HepG2 (cell line): Measurements from ENCODE around the gene FSCN2. TPM values are rescaled to one million over a fixed set of nuclear protein-coding genes. Genes with fewer than 3 reads are reported as not detected.

ENCODE experiments used
- CHCHD3 ChIP-seq: sonication (generic); formaldehyde crosslinking; IDR thresholded peaks from 2 replicates; pipeline ENCODE4 v1.8.0; 2022; ENCODE audit warnings: mild to moderate bottlenecking, missing genetic modification reagents, moderate library complexity
- EZH2 ChIP-seq: conservative IDR thresholded peaks from 2 replicates; pipeline ENCODE4 v1.6.1; 2012; ENCODE audit warnings: mild to moderate bottlenecking, low read depth, low read length, moderate library complexity
- HMG20B ChIP-seq: conservative IDR thresholded peaks from 2 replicates; pipeline ENCODE4 v1.6.1; 2016; ENCODE audit warnings: missing genetic modification reagents, missing compliant biosample characterization
- SKI ChIP-seq: fragments of 450-650 bp; IDR thresholded peaks from one replicate; pipeline ENCODE4 v1.6.1; 2018; ENCODE audit warnings: mild to moderate bottlenecking; ENCODE audit not compliant: partially characterized antibody
- SP1 ChIP-seq, 2 experiments: fragments of 450-650 bp in 1 of 2; sonication (generic) in 1 of 2; formaldehyde crosslinking in 1 of 2; IDR thresholded peaks; 2 replicates each; pipeline versions ENCODE4 v1.4.0 to v1.6.1; 2016 to 2020; ENCODE audit warnings: missing genetic modification reagents in 1 of 2
- STAT5B ChIP-seq: sonication (generic); formaldehyde crosslinking; IDR thresholded peaks from 2 replicates; pipeline ENCODE4 v1.4.0; 2020; ENCODE audit warnings: missing genetic modification reagents
- TGIF2 ChIP-seq: IDR thresholded peaks from 2 replicates; pipeline ENCODE4 v1.6.1; 2016; ENCODE audit warnings: control low read depth, missing compliant biosample characterization
- ZBTB38 ChIP-seq: sonication (generic); formaldehyde crosslinking; IDR thresholded peaks from 2 replicates; pipeline ENCODE4 v1.5.1; 2020; ENCODE audit warnings: mild to moderate bottlenecking, missing genetic modification reagents
- ZFP82 ChIP-seq: sonication (generic); formaldehyde crosslinking; IDR thresholded peaks from 2 replicates; pipeline ENCODE4 v1.5.1; 2020; ENCODE audit warnings: mild to moderate bottlenecking, missing genetic modification reagents, borderline replicate concordance
- ZFY ChIP-seq: sonication (generic); formaldehyde crosslinking; IDR thresholded peaks from 2 replicates; pipeline ENCODE4 v1.4.0; 2020; ENCODE audit warnings: missing genetic modification reagents
- ZNF317 ChIP-seq: sonication (generic); formaldehyde crosslinking; IDR thresholded peaks from 2 replicates; pipeline ENCODE4 v1.5.0; 2020; ENCODE audit warnings: mild to moderate bottlenecking, missing genetic modification reagents
- ZNF772 ChIP-seq: sonication (generic); formaldehyde crosslinking; IDR thresholded peaks from 2 replicates; pipeline ENCODE4 v1.5.0; 2020; ENCODE audit warnings: mild to moderate bottlenecking, missing genetic modification reagents
- ZNF777 ChIP-seq: sonication (generic); formaldehyde crosslinking; IDR thresholded peaks from 2 replicates; pipeline ENCODE4 v1.4.0; 2020; ENCODE audit warnings: missing genetic modification reagents
- polyA plus RNA-seq, 8 experiments: library from polyadenylated mRNA; depleted of rRNA in 3 of 8; stranded (reverse) in 7 of 8; unstranded in 1 of 8; fragments of >200 nt; fragmentation: Illumina TruSeq in 4 of 8; extraction: Trizol in 4 of 8; gene quantifications; 2 replicates each; pipeline versions ENCODE4 v1.2.1 to v1.2.3, GENCODE V29; 2011 to 2016; ENCODE audit warnings: low read depth in 4 of 8, missing spikeins in 1 of 8, mixed read lengths in 1 of 8; ENCODE audit not compliant: insufficient read depth in 1 of 8
- total RNA-seq, 5 experiments: library from RNA; depleted of rRNA; stranded (reverse); fragments of >200 nt; fragmentation: Illumina TruSeq; extraction: Trizol; gene quantifications; 2 replicates each; pipeline ENCODE4 v1.2.3, GENCODE V29; 2016; ENCODE audit warnings: low read depth in 1 of 5
- TF ChIP-seq, protein P1 (sequence below): sonication (generic); formaldehyde crosslinking; IDR thresholded peaks from 2 replicates; pipeline ENCODE4 v1.4.0; 2020; ENCODE audit warnings: mild to moderate bottlenecking, missing genetic modification reagents, borderline replicate concordance
- TF ChIP-seq, protein P2 (sequence below): sonication (generic); formaldehyde crosslinking; IDR thresholded peaks from 2 replicates; pipeline ENCODE4 v1.4.0; 2020; ENCODE audit warnings: missing genetic modification reagents, borderline replicate concordance
- TF ChIP-seq, protein P3 (sequence below): sonication (generic); formaldehyde crosslinking; IDR thresholded peaks from 2 replicates; pipeline ENCODE4 v1.8.1; 2023; ENCODE audit warnings: mild to moderate bottlenecking, missing genetic modification reagents, borderline replicate concordance

Gene FSCN2
- total and polyA plus RNA-seq, 2 of the 13 experiments (the other 11 are each of a cell fraction or from before 2014, with no cell fraction given): 0.09 TPM; not detected in 1

DNA sequence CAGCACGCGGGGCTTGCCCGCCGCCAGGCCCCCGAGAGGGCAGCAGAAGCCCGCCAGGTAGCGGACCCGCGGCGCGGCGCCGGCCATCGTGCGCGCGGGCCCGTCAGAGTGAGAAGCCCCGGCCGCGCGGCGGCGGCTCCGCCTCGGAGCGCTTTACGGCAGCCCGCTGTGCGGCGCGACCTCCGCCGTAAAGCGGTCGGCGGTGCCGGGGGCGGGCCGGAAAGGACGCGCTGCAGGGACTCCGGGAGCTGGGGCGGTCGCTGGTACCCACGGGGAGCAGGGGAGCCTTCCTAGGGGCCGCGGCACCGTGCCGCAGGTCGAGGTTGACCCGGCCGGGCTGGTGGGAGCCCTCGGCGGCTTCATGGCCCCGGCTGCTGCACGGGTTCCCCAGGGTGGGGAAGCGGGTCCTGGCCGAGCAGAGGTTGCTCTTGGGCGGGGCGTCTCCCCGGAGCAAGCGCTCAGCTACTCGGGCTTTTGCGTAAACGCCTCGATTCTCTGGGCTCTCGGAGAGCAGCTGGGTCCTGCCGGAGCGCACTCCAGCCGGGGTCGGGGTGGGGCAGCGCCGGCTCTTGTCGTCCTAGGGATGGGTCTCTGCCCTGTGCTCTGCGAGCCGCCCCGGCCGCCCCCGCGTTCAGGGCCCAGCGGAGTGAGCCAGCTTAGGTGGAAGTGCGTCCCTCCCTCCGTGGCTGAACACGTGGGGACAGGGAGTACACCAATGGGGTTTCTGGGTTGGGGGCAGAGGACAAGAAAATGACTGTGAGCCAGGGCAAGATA is 24.3 kb downstream of the FSCN2 start, which contains the start of gene FAAP100 (continued):
- TF ChIP-seq SKI: peak; percentile 28
- TF ChIP-seq, protein P1, sequence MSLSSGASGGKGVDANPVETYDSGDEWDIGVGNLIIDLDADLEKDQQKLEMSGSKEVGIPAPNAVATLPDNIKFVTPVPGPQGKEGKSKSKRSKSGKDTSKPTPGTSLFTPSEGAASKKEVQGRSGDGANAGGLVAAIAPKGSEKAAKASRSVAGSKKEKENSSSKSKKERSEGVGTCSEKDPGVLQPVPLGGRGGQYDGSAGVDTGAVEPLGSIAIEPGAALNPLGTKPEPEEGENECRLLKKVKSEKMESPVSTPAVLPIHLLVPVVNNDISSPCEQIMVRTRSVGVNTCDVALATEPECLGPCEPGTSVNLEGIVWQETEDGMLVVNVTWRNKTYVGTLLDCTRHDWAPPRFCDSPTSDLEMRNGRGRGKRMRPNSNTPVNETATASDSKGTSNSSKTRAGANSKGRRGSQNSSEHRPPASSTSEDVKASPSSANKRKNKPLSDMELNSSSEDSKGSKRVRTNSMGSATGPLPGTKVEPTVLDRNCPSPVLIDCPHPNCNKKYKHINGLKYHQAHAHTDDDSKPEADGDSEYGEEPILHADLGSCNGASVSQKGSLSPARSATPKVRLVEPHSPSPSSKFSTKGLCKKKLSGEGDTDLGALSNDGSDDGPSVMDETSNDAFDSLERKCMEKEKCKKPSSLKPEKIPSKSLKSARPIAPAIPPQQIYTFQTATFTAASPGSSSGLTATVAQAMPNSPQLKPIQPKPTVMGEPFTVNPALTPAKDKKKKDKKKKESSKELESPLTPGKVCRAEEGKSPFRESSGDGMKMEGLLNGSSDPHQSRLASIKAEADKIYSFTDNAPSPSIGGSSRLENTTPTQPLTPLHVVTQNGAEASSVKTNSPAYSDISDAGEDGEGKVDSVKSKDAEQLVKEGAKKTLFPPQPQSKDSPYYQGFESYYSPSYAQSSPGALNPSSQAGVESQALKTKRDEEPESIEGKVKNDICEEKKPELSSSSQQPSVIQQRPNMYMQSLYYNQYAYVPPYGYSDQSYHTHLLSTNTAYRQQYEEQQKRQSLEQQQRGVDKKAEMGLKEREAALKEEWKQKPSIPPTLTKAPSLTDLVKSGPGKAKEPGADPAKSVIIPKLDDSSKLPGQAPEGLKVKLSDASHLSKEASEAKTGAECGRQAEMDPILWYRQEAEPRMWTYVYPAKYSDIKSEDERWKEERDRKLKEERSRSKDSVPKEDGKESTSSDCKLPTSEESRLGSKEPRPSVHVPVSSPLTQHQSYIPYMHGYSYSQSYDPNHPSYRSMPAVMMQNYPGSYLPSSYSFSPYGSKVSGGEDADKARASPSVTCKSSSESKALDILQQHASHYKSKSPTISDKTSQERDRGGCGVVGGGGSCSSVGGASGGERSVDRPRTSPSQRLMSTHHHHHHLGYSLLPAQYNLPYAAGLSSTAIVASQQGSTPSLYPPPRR (CRISPR knock-in tag): peak; percentile 46; the same call in 1 of the 2 replicates
- TF ChIP-seq, protein P2, sequence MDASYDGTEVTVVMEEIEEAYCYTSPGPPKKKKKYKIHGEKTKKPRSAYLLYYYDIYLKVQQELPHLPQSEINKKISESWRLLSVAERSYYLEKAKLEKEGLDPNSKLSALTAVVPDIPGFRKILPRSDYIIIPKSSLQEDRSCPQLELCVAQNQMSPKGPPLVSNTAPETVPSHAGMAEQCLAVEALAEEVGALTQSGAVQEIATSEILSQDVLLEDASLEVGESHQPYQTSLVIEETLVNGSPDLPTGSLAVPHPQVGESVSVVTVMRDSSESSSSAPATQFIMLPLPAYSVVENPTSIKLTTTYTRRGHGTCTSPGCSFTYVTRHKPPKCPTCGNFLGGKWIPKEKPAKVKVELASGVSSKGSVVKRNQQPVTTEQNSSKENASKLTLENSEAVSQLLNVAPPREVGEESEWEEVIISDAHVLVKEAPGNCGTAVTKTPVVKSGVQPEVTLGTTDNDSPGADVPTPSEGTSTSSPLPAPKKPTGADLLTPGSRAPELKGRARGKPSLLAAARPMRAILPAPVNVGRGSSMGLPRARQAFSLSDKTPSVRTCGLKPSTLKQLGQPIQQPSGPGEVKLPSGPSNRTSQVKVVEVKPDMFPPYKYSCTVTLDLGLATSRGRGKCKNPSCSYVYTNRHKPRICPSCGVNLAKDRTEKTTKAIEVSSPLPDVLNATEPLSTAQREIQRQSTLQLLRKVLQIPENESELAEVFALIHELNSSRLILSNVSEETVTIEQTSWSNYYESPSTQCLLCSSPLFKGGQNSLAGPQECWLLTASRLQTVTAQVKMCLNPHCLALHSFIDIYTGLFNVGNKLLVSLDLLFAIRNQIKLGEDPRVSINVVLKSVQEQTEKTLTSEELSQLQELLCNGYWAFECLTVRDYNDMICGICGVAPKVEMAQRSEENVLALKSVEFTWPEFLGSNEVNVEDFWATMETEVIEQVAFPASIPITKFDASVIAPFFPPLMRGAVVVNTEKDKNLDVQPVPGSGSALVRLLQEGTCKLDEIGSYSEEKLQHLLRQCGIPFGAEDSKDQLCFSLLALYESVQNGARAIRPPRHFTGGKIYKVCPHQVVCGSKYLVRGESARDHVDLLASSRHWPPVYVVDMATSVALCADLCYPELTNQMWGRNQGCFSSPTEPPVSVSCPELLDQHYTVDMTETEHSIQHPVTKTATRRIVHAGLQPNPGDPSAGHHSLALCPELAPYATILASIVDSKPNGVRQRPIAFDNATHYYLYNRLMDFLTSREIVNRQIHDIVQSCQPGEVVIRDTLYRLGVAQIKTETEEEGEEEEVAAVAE: no peak
- TF ChIP-seq, protein P3, sequence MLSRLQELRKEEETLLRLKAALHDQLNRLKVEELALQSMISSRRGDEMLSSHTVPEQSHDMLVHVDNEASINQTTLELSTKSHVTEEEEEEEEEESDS (CRISPR knock-in tag): no peak
- no peak for TF ChIP-seq HMG20B (CRISPR knock-in tag)
- peak; percentile 67; the same call in 1 of the 2 replicates for TF ChIP-seq ZNF772 (CRISPR knock-in tag)
- 0 out of 2 replicates have a peak, but pooled peaks have one; percentile 51 for TF ChIP-seq STAT5B (CRISPR knock-in tag)
- TF ChIP-seq ZNF777 (CRISPR knock-in tag): peak; percentile 70
- TF ChIP-seq TGIF2 (CRISPR knock-in tag): no peak; the same call in 1 of the 2 replicates
- peak; percentile 92 for TF ChIP-seq ZFY (CRISPR knock-in tag)
- no peak for TF ChIP-seq EZH2
- TF ChIP-seq SP1 (IDR thresholded peaks at IDR 0.05): no peak
- peak; percentile 32; the same call in 1 of the 2 replicates for TF ChIP-seq SP1 (CRISPR knock-in tag; IDR thresholded peaks at IDR 0.05)
- TF ChIP-seq CHCHD3: no peak
- TF ChIP-seq ZNF317: 0 out of 2 replicates have a peak, but pooled peaks have one; percentile 40
- no peak; the same call in 1 of the 2 replicates for TF ChIP-seq ZBTB38 (CRISPR knock-in tag)
- no peak for TF ChIP-seq ZFP82 (CRISPR knock-in tag)
